ENCODE measurements around the gene LRRC59.
A peak's percentile ranks its signal among the peaks of the same experiment; 100 is the strongest.
"Not testable (repeated sequence)": the region's sequence is repeated elsewhere in the genome, so short reads cannot be mapped to it uniquely, and the experiment has no call there.

Gene LRRC59

DNA sequence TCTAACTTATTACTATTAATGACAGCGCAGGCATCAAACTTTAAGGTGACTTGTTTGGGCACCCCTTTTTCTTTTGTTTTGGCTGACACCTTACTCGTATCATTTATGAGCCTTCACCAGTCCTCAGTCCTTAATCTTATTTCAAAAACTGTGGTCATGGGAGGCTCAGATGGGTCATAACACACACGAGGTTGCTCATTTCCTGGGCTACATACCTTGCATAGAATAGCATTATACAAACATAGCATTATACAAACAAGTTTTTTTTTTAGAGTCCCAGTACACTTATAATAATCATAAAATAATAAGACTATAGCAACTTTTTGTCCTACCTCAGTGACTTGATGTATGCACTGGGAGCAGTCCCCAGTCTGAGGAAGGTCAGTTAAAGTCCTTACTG lies 17.5 kb upstream of the LRRC59 start:
- FAIRE-seq: no peak
- DNase-seq (ENCODE audit: insufficient read length, low spot score): no peak
- TF ChIP-seq POLR2A (IDR thresholded peaks at IDR 0.05; ENCODE audit: low read depth, low read length): no peak

DNA sequence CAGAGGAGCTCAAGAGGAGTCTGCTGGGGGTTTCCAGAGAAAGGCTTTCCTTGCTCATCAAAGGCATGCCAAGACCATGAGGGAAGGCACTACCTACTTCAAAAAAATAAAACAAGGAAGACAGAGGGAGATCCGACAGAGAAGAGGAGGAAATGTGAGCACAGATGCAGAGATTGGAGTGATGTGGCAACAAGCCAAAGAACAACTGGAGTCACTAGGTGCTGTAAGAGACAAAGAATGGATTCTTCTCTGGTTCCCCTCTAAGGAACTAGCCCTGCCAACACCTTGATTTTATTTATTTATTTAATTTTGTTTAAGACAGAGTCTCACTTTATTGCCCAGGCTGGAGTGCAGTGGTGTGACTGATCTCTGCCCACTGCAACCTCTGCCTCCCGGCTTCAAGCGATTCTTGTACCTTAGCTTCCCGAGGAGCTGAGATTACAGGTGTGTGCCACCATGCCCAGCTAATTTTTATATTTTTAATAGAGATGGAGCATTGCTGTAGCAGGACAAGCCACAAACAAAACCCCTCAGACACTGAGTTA lies 14.9 kb upstream of the LRRC59 start:
- no peak for DNase-seq (ENCODE audit: insufficient read length, low spot score)
- FAIRE-seq: no peak
- TF ChIP-seq POLR2A (IDR thresholded peaks at IDR 0.05; ENCODE audit: low read depth, low read length): no peak

GRCh38 chr17:50407921-50408320 lies 10.6 kb upstream of the LRRC59 start:
- FAIRE-seq (no peak), DNase-seq (ENCODE audit: insufficient read length, low spot score) (no peak)
- no peak for TF ChIP-seq POLR2A (IDR thresholded peaks at IDR 0.05; ENCODE audit: low read depth, low read length)

- no peak for DNase-seq (ENCODE audit: insufficient read length, low spot score)
- no peak for TF ChIP-seq POLR2A (IDR thresholded peaks at IDR 0.05; ENCODE audit: low read depth, low read length)
- FAIRE-seq: no peak
Measured at GRCh38 chr17:50406578-50406977, 9.3 kb upstream of the LRRC59 start.

DNA sequence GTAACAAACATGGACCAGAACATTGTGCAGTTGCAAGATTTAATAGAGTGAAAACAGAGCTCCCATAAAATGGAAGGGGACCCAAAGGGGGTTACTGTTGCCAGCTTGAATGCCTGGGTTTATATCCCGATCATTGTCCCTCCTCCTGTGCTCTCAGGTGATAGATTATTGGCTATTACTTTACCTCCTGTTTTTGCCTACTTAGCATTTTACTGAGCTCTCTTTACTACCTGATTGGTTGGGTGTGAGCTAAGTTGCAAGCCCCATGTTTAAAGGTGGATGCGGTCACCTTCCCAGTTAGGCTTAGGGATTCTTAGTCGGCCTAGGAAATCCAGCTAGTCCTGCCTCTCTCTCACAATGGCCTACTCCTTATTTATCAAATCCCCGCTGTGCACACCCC lies 8.0 kb upstream of the LRRC59 start:
- FAIRE-seq; DNase-seq (ENCODE audit: insufficient read length, low spot score): not testable (repeated sequence)

DNA sequence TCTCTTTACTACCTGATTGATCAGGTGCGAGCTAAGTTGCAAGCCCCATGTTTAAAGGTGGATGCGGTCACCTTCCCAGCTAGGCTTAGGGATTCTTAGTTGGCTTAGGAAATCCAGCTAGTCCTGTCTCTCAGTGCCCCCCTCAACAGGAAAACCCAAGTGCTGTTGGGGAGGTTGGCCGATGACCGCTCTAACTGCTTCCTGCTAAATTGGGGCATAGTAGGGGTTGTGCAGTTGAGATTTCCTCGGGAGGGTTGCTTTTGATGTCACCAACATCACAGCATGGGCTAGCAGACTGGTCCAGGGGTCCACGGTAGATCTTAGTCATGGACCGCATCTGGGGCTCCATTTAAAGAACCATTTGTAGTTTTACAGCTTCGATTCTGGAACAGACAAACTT lies 2.3 kb upstream of the LRRC59 start:
- FAIRE-seq: not testable (repeated sequence)

DNA sequence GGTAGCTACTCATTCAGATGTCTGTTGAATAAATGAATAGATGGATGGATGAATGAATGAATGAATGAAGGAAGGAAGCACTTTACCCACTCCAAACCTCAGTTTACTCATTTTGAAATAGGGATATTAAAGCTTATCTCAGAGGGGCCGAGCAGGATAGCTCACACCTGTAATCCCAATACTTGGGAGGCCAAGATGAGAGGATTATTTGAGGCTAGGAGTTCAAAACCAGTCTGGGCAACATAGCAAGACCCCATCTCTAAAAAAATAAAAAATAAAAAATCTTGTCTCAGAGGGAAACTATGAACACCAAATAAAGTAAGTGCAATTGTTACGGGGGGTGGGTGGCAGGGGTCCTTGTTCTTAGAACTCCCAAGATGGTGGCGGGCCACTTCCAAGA lies 1.3 kb upstream of the LRRC59 start:
- FAIRE-seq; DNase-seq (ENCODE audit: insufficient read length, low spot score): not testable (repeated sequence)

More for the DNA sequence above, 2.3 kb upstream of the LRRC59 start:
- DNase-seq (ENCODE audit: insufficient read length, low spot score): not testable (repeated sequence)

DNA sequence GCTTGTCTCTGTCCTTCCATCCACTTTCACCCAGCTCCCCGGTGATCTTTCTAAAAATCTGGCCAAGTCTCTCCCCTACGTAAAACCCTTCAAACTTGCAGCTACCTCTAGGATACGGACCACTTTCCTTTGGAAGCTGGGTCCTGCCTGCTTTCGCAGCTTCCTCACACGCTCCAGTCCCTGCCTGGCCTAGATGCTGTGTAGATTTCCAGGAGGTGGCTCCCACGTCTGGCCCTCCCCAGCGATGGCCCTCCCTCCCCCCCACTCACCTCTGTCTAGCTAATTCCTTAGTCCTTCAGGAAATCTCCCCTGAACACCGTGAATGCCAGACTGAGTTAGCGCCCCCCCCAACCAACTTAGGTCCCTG lies 579 bp upstream of the LRRC59 start:
- no peak for TF ChIP-seq POLR2A (IDR thresholded peaks at IDR 0.05; ENCODE audit: low read depth, low read length)
- FAIRE-seq (no peak), DNase-seq (ENCODE audit: insufficient read length, low spot score) (no peak)

DNA sequence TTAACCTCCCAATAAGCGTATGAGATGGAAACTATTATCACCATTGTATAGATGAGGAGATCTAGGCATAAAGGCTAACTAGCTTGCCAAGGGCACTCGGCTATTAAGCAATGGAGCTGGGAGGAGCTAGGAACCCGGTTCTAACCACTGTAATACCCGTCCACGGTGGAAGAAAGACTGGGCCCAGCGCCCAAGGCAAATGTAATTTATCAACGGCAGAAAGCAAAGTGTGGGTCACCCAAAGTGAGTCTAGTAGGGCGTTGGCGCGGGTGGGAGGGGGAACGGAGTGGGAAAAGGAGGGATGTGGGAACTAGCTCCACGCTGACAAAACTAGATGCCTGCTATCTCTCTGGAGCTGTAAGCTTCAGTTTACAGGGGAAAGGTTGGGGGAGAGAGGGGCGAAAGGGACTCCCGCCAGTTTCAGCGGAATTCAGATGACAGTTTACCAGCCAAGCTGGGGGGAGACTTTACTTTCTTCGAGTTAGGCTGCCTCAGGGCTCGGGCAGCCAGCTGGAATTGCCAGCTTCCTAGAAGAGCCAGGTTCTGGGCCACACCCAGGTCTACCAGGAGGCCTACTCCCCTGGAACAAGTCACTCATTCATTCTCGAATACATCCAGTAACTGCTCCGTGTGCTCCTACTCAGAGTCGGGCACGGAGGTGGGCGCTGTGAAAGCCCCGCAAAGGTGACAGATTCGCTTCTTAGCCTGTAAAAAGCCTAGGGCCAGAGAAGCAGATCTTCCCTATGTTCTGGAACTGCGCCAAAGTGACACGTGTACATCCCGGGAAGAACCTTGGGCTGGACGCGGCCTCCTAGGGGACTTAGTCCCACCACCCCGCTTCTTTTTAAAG lies 837 bp downstream of the LRRC59 start:
- FAIRE-seq (no peak), DNase-seq (ENCODE audit: insufficient read length, low spot score) (peak; percentile 38)
- TF ChIP-seq POLR2A (IDR thresholded peaks at IDR 0.05; ENCODE audit: low read depth, low read length): no peak

GRCh38 chr17:50394711-50395110 lies 2.6 kb downstream of the LRRC59 start:
- no peak for TF ChIP-seq POLR2A (IDR thresholded peaks at IDR 0.05; ENCODE audit: low read depth, low read length)
- DNase-seq (ENCODE audit: insufficient read length, low spot score) (no peak), FAIRE-seq (no peak)

GRCh38 chr17:50393700-50394099 lies 3.6 kb downstream of the LRRC59 start:
- no peak for TF ChIP-seq POLR2A (IDR thresholded peaks at IDR 0.05; ENCODE audit: low read depth, low read length)
- FAIRE-seq (no peak), DNase-seq (ENCODE audit: insufficient read length, low spot score) (no peak)

DNA sequence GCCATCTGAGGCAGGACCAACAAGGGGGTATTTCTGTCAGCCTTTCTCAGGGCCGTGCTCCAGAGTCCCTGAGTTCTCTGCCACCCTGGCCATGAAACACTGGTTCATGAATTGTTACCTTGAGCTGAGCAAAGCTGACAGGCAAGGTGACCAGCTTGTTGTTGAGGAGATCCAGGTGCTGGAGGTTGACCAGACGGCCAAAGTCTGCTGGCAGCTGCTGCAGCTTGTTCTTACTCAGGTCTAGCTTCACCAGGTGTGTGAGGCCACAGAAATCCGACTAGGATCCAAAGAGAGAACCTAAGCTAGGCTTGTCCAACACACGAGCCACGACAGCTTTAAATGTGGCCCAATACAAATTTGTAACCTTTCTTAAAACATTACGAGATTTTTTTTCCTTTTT lies 4.7 kb downstream of the LRRC59 start:
- DNase-seq (ENCODE audit: insufficient read length, low spot score): no peak
- TF ChIP-seq POLR2A (IDR thresholded peaks at IDR 0.05; ENCODE audit: low read depth, low read length): no peak
- FAIRE-seq: no peak

DNA sequence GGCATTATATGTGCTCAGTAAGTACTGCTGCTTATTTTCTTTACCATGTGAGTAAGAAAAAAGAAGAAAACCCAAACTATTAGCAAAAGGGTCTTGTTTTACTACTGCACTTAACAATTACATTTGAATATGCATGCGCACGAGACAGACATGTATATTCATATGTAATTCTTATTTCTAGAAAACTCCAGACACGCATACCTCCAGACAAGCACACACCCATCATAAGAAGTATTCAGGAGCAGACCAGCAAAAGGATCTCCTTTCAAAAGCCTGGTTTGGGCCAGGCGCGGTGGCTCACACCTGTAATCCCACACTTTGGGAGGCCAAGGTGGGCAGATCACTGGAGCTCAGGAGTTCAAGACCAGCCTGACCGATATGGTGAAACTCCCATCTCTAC lies 7.8 kb downstream of the LRRC59 start:
- no peak for TF ChIP-seq POLR2A (IDR thresholded peaks at IDR 0.05; ENCODE audit: low read depth, low read length)
- DNase-seq (ENCODE audit: insufficient read length, low spot score) (no peak), FAIRE-seq (no peak)

GRCh38 chr17:50388728-50389127 lies 8.6 kb downstream of the LRRC59 start:
- no peak for FAIRE-seq
- TF ChIP-seq POLR2A (IDR thresholded peaks at IDR 0.05; ENCODE audit: low read depth, low read length): no peak
- DNase-seq (ENCODE audit: insufficient read length, low spot score): no peak

DNA sequence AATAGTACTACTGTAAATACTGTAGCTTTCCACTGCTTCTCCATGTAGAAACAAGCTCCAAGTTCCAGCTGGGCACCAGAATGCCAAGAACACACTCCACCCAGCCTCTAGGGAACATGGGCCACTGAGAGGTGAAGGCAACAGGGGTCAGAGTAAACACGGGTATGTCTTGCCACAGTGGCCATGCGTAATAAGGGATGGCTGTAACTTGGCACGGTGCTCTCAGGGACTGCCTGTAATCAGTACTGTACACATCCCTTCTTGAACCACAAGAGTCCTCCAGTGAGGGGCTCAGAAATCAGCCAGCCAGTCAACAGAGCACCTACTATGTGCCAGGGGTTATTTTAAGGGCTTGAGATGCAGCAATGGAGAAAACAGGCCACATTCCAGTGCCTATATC lies 10.8 kb downstream of the LRRC59 start:
- DNase-seq (ENCODE audit: insufficient read length, low spot score) (no peak), FAIRE-seq (no peak)
- TF ChIP-seq POLR2A (IDR thresholded peaks at IDR 0.05; ENCODE audit: low read depth, low read length): no peak
